AG04450 (cell line): Measurements from ENCODE around the gene ELK4. TPM values are rescaled to one million over a fixed set of nuclear protein-coding genes. Genes with fewer than 3 reads are reported as not detected.

ENCODE experiments used
- CTCF ChIA-PET: fragments of 300-600, 350-600 bp; formaldehyde crosslinking; extraction: SDS; loops from one replicate; lab custom pipeline; 2022; ENCODE audit warnings: antibody characterized with exemption, inconsistent platforms; lab: Charles Lee
- POLR2A ChIA-PET: fragments of 350-600 bp; formaldehyde crosslinking; extraction: SDS; loops from one replicate; lab custom pipeline; 2021; ENCODE audit warnings: antibody characterized with exemption, inconsistent platforms; lab: Yijun Ruan, JAX
- DNase-seq: peaks from one replicate; pipeline ENCODE4 v3.0.0-alpha.2; 2011; ENCODE audit warnings: low read depth, low spot score
- H3K27ac ChIP-seq: one replicate; pipeline ENCODE4 v1.5.1; 2012; ENCODE audit warnings: low read depth, low read length, control low read depth
- H3K27me3 ChIP-seq: one replicate; pipeline ENCODE4 v1.6.0; 2012; ENCODE audit warnings: low read length; ENCODE audit not compliant: control insufficient read depth, insufficient read depth
- H3K4me3 ChIP-seq: 2 replicates; pipeline ENCODE4 v1.5.1; 2011; ENCODE audit warnings: mild to moderate bottlenecking, low read depth, low read length, control low read depth
- H3K9me3 ChIP-seq: 2 replicates; pipeline ENCODE4 v1.5.1; 2012; ENCODE audit warnings: low read length; ENCODE audit not compliant: control insufficient read depth, insufficient read depth
- polyA plus RNA-seq: library from polyadenylated mRNA; depleted of rRNA; stranded (reverse); fragments of >200 nt; gene quantifications from 2 replicates; pipeline ENCODE4 v1.2.3, GENCODE V29; 2011
- TF ChIP-seq, protein P1 (sequence below): IDR thresholded peaks from 2 replicates; pipeline ENCODE4 v1.5.1; 2011; ENCODE audit warnings: low read depth, low read length, control low read depth, inconsistent platforms

ELK4 gene
- polyA plus RNA-seq, 1 experiment = 8.6 TPM

DNA sequence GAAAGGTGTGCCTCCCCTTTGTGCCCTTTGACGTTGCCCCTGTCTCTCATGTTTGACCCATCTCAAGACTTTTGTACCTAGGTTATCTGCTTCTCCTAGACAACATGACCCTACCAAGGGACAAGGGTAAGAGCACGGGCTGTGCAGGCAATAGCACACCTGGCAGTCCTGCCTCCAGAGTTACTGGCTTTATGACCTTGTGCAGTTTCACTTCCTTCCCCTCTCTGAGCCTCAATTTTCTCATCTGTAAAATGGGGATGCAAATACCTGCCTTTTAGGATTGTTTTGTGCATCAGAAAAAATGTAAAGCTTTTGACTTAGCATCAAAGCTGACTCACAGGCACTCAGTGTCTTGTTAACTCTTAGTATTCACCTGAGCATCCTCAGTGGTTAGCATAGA is 36.4 kb downstream of the ELK4 start:
- TF ChIP-seq, protein P1, sequence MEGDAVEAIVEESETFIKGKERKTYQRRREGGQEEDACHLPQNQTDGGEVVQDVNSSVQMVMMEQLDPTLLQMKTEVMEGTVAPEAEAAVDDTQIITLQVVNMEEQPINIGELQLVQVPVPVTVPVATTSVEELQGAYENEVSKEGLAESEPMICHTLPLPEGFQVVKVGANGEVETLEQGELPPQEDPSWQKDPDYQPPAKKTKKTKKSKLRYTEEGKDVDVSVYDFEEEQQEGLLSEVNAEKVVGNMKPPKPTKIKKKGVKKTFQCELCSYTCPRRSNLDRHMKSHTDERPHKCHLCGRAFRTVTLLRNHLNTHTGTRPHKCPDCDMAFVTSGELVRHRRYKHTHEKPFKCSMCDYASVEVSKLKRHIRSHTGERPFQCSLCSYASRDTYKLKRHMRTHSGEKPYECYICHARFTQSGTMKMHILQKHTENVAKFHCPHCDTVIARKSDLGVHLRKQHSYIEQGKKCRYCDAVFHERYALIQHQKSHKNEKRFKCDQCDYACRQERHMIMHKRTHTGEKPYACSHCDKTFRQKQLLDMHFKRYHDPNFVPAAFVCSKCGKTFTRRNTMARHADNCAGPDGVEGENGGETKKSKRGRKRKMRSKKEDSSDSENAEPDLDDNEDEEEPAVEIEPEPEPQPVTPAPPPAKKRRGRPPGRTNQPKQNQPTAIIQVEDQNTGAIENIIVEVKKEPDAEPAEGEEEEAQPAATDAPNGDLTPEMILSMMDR = no peak
- Histone ChIP-seq H3K27me3 (no peaks in the 10 kb centered on the region), H3K9me3 (no peaks in the 10 kb centered on the region), H3K27ac (no peak overlapping the region), H3K4me3 (no peak overlapping the region)
- DNase-seq = no peak
- CTCF ChIA-PET = interaction anchor here (0.6 to 9.5 kb wide), 5 partner anchors 12 to 382 kb away, joined by 3 to 489 read pairs (median 6); partner anchors contain the start of gene ELK4
- POLR2A ChIA-PET = no interaction called here

DNA sequence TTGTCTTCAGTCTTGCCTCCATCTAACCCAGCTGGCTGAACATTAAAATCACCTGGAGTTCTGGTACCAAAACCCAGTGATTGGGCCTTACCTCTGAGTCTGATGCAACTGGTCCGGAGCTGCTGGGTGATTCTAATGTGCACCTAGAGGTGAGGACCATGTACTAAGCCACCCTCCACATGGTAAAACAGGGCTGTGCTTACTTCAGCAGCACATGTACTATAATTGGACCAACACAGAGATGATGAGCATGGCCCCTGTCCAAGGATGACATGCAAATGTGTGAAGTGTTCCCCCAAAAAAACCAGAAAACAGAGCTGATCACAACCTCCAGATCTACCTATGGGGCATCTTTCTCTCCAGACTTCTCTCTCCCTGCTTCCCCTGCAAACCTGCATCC is 37.0 kb downstream of the ELK4 start:
- ChIA-PET POLR2A (interaction anchor here (0.5 kb wide), 1 partner anchor 63 kb away, joined by 4 read pairs; no protein-coding TSS in a partner anchor), CTCF (interaction anchor here (0.6 to 9.5 kb wide), 4 partner anchors 38 to 118 kb away, joined by 6 to 489 read pairs (median 38); partner anchors contain the start of gene ELK4)
- no peaks in the 10 kb centered on the region for H3K27me3 ChIP-seq
- no peak overlapping the region for H3K4me3 ChIP-seq
- no peak overlapping the region for H3K27ac ChIP-seq
- H3K9me3 ChIP-seq = no peaks in the 10 kb centered on the region
- TF ChIP-seq, protein P1 = no peak
- no peak for DNase-seq

DNA sequence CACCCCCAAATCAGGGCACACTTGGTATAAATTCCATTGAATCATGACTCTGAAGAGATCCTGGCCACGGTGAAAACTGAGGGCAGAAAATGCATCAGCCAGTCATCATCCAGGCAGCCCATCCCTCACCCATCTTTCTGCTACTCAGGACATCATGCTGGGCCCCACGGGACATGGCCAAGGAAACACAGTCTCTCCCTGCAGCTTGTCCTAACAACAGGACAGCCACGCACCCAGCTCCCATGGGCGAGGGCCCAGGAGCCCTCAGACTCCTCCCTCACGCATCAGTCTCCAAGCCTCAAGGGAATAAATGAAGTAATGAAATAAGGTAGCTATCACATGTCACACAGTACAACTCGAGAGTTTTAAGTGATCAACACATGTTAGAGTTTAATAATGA is 37.8 kb downstream of the ELK4 start:
- DNase-seq = no peak
- CTCF ChIA-PET = interaction anchor here (0.6 to 9.5 kb wide), 6 partner anchors 39 to 383 kb away, joined by 3 to 489 read pairs (median 20); partner anchors contain the start of gene ELK4
- H3K4me3 ChIP-seq = no peak overlapping the region

DNA sequence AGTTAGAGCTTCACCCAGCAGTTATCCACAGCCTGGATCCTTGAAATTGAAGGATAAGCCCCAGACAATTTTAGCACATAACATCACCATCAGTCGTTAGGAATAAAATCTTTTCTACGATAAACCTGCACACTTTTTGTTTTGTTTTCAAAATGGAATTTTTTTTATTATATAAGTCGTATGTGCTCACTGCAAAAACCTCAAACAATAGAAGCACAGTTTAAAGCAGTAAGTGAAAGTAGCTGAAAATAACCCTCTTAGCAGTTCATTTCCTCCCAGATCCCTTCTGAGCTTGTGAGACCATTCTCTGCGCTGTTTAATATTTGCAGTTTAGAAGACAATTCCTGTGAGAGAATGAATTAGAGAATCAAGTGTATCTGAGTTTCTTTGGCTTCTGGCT is 38.3 kb downstream of the ELK4 start:
- Histone ChIP-seq H3K9me3 (no peaks in the 10 kb centered on the region), H3K4me3 (no peak overlapping the region), H3K27ac (no peak overlapping the region), H3K27me3 (no peaks in the 10 kb centered on the region)
- POLR2A ChIA-PET = interaction anchor here (1.0 kb wide), 1 partner anchor 39 kb away, joined by 4 read pairs; the partner anchor contains the start of gene ELK4
- TF ChIP-seq, protein P1 = no peak
- CTCF ChIA-PET = interaction anchor here (0.6 to 9.5 kb wide), 7 partner anchors 39 to 384 kb away, joined by 3 to 489 read pairs (median 13); partner anchors contain the start of gene ELK4
- DNase-seq = no peak

More for the DNA sequence above, 37.8 kb downstream of the ELK4 start:
- Histone ChIP-seq H3K27ac (no peak overlapping the region), H3K27me3 (no peaks in the 10 kb centered on the region), H3K9me3 (no peaks in the 10 kb centered on the region)
- POLR2A ChIA-PET = no interaction called here
- TF ChIP-seq, protein P1 = no peak

DNA sequence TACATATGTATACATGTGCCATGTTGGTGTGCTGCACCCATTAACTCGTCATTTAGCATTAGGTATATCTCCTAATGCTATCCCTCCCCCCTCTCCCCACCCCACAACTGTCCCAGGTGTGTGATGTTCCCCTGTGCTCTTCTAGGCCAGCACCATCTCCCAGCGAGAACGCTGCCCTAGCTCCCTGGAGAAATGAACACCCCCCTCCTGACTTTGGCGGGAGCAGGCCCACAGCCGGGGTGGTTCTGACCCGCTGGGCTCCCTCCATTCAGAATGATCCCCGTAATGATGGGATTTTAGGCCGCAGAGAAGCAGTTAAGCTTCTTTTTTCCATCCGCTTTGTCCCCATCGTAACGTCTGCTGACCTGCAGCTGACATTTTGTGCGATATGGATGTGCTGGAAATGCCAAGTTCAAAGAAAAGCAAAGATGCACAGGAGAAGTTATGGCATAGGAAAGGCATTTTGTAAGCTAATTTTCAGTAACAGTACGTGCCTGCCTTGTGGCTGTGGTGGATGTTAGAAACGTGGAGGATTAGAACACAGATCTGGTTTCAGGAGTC is 39.3 kb downstream of the ELK4 start:
- H3K27ac ChIP-seq = no peak overlapping the region
- H3K4me3 ChIP-seq = no peak overlapping the region
- CTCF ChIA-PET = interaction anchor here (0.6 to 9.5 kb wide), 23 partner anchors 8 to 385 kb away, joined by 3 to 489 read pairs (median 6); partner anchors contain the start of gene ELK4
- TF ChIP-seq, protein P1 = no peak
- POLR2A ChIA-PET = interaction anchor here (0.8 to 1.5 kb wide), 4 partner anchors 40 to 66 kb away, joined by 4 to 7 read pairs (median 5); partner anchors contain the start of gene ELK4
- H3K9me3 ChIP-seq = no peaks in the 10 kb centered on the region
- H3K27me3 ChIP-seq = no peaks in the 10 kb centered on the region
- no peak for DNase-seq
